ENCODE measurements around the gene RIMS1.
"Not testable (repeated sequence)": the region's sequence is repeated elsewhere in the genome, so short reads cannot be mapped to it uniquely, and the experiment has no call there.

The RIMS1 gene

DNA sequence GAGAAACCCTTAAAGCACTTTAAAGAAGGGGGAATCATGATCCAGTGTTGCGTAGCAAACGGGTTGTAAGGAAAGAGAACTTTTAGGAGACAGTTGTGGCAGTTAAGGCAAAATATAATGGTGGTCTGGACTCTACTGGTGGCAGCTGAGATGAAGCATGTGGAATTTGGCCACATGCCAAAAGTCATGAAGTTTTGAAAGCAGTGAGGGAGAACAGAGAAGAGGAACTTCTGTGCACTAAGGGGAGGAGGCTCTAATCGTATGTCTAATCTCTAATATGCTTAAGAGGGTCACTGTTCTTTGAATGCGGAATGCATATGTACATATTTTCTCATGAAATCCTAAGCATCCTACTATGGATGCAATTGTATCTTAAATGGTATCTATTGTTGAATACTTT, 91.5 kb downstream of the RIMS1 start:
- ATAC-seq, result no peak
- DNase-seq, result no peak

DNA sequence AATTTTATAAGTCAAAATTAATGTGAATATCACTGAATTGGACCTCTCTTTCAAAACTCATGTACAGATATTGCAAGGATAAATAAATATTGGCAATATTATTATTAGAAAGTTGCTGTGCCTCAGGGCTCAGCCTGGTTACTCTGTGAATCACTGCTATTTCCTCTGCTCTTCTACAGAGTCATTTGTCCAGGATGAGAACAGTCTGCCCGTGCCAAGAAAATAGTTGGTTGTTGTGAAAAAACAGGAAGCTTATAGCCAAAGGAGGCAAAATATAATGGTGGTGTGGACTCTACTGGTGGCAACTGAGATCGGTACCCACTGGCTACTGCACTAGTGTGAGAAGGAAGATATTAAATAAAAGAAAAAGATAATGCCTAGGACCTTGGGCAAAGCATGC, 93.6 kb downstream of the RIMS1 start:
- ATAC-seq (no peak), DNase-seq (no peak)

DNA sequence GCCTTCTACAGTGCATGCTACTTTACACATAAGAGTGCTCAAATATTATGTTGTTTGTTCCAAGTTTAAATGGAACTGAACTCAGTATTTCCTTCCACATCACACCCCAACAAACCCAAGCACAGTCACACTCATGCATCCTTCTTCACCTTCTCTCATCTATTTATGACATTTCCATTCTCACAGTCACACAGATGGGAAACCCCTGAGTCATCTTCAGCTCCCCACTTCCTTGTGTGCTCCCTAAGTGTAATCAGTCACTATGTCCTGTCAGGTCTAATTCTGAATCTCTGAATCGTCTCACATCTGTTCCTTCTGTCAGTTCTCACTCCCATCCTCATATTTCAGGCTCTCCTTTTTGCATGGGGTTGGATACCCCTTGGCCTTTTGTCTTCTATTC, 96.0 kb downstream of the RIMS1 start:
- DNase-seq (no peak), ATAC-seq (no peak)

DNA sequence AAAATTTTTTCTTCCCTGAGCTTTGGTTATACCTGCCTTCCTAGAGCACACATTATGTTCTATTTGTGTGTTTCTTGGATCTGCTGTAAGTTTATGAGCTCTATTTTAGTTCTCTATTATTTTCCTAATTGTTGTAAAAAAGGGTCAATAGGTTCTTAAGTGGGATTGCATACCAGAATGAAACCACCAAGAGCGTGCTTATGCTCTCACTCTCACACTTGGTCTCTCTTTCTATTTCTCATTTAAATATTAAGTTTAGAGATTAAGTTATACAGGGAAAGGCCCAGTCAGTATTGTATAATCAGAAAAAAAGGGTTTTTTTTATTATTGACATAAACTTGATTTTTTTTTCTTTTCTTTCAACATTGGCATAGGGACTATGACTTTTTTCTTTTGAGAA, 96.8 kb downstream of the RIMS1 start:
- ATAC-seq (no peak), DNase-seq (no peak)

DNA sequence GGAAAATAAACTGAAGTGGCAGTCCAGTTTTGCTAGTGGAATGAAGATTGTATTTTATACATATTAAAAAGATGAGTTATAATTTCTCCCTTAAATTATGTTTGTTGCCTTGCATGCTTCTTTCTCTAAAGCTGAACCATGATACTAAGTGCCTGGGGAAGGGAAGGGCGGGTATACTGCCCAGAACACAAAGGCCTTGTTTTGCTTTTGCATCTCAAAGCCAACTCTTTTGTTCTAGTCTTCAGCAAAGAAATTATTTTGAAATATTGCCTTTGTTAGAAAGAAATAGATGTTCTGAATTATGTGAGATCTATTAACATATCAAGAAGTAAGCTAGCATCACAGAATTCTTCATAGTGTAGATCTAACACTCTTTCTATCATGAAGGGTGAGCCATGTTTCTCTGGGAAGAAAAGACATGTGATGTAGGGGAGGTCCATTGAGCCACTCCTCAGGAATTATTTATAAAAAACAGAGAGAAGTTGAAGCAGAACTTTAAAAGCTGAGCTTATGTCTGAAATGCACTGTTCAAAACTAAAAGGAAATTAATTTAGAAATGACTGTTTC, 108.4 kb downstream of the RIMS1 start:
- DNase-seq, result no peak

DNA sequence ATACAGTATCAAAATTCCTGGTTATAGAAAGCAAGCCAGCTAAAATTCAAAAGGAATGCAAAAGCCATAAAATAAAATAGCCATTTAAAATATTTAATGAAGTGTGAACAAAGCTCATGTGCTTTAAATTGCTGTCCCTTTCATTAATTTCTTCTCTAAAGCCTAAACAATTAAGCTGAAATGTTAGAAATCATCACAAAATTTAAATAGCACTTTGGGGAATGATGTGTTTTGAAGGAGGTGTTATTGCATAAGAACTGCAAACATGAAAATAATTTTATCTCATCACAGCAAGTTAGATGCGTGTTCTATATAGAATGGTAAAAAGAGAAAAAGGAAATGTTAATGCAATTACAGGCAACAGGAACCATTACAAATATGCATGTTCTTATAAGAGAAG, 111.0 kb downstream of the RIMS1 start:
- ATAC-seq, result no peak
- no peak for DNase-seq

More for the DNA sequence above, 108.4 kb downstream of the RIMS1 start:
- ATAC-seq, result no peak

DNA sequence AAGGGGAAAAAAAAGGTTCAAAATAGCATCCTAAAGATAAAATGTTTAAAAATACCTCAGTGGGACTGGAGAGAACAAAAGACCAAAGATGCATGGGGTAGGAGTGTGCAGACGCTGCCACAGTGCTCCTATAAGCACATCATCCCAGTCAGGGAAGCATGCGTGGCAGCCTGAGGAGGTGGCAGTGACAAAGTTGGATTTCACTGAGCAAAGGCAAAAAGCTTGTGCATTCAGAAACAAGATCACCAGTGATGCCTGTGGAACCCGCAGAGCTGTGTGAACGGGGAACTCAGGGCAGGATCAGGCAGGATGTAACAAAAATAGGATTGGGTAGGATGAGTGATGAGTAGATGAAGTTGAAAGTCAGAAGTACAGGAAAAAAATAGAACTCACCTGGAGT, 116.1 kb downstream of the RIMS1 start:
- ATAC-seq (no peak), DNase-seq (no peak)

DNA sequence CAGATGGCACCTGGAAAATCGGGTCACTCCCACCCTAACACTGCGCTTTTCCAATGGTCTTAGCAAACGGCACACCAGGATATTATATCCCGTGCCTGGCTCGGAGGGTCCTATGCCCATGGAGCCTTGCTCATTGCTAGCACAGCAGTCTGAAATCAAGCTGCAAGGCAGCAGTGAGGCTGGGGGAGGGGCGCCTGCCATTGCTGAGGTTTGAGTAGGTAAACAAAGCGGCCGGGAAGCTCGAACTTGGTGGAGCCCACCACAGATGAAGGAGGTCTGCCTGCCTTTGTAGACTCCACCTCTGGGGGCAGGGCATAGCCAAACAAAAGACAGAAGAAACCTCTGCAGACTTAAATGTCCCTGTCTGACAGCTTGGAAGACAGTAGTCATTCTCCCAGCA, 120.2 kb downstream of the RIMS1 start:
- DNase-seq, ATAC-seq: not testable (repeated sequence)

DNA sequence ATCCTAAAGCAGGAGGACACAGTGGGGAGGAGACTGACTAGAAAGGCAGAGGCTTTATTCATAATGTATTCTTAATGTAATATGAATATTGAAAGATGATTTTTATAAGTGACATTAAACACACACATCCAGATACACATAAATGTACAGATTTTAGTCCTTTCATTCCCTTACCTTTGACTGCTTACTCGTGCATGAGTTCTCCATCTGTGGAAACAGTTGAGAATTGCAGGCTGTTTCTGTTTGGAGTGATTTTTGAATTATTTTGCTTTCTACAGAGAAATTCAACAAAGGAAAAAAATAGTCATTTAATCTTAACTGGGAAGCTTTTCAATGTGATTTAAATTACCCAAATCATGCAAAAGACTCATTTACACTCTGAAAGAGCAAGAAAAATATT, 136.5 kb downstream of the RIMS1 start:
- DNase-seq (no peak), ATAC-seq (no peak)

DNA sequence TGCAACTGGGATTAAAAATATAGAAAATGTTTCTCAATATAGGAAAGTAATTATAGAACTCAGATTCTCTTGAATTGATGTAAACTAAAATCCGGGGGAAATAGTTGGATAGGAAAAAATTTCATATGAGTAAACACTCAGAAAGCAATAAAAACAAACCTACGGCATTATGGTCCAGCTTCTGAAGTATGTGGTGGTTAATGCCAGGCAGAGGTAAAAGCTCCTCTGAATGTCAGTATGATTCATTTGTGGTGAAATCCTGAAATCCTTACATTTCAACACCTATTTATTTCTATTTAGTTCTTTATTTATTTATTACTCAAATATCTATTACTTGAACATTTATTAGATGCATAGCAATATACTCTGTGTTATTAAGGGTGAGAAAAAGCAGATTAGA, 145.1 kb downstream of the RIMS1 start:
- no peak for ATAC-seq
- no peak for DNase-seq

DNA sequence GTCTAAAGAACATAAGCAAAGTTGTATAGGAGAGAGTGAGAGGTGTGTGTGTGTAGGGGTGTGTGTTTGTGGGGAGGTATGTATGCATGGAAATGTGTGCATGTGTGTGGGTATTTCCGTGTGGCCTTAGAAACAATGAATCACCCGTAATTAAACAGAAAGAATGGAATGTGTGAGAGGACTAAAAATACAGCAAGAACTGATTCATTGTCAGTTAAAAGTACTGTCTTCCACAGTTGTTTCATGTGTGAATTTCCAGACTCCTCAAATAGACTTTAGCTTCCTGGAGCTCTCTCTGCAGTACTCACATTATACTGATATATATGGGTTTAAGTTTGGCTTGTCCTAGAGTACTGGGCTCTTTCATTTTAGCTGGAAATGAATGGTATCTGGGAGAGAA, 145.7 kb downstream of the RIMS1 start:
- ATAC-seq, result no peak
- DNase-seq, result no peak

DNA sequence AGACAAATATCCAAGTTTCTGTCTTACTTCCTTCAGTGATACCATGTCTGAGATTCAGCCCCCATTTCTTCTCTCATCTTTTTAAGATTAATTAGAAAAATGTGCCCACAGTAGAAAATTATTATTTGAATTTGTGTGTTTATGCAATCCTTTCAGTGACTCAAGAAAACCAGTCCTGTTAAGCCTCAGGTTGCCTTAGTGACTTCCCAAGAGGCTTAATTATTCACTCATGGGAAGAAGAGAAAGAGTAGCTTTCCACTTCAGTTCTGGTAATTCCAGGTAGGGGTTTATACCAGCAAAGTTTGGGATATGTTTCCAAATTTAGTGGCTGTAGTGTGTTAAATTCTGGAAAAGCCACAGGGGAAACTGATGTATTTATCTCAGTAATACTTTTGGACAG, 149.1 kb downstream of the RIMS1 start:
- no peak for DNase-seq
- no peak for ATAC-seq

DNA sequence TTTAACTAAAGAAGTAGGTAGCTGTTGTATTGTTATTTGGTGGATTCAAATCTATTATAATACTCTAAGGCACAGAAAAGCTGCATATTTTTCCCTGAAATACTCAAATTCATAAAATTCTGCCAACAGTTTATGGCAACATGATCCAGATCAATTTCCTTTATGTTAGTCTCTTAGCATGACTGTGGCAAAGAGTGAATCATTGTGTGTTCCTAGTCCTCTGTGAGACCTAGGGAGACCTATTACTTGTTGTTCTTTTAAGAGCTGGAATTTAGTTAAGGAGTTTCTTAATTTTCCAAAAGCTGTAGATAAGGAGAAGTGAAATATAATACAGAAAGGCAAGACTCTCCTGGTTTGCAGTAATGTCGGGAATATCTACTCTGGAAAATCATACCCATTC, 149.6 kb downstream of the RIMS1 start:
- no peak for DNase-seq
- ATAC-seq, result no peak

DNA sequence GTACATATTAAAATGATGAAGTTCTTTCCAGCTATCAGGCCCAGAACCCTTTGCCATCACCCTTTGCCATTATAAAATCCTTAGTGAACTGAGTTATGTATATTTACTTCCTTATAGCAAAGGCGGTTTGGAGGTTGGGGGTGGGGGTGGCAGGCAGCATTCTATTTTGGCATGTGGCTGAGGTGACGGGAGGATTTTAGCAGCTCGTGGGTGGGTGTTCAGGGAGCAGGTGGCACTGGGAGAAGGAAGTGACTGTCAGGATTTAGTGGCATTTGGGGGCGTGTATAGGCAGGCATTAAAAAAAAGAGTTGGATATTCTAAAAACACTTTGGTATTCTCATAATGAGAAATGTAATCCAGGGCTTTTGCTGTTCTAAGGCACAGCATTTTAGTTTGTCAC, 150.7 kb downstream of the RIMS1 start:
- no peak for DNase-seq
- ATAC-seq, result no peak

DNA sequence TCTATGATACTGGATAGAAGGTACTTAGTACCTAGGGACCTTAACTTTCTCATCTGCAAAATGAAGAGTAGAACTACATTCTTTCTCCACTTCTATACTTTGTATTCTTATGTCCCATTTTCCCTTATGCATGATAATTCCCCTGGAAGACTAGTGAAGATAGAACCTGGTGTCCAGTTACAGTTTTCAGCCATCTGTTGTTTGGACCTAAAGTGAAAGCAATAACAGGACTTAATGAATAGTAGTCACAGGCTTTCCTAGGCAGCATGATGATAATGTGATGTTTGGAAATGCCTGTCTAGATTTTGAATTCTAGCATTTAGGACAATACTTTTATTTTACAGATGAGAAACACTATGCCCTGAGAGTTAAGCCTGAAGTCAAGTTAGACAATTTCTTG, 153.8 kb downstream of the RIMS1 start:
- DNase-seq (no peak), ATAC-seq (no peak)

DNA sequence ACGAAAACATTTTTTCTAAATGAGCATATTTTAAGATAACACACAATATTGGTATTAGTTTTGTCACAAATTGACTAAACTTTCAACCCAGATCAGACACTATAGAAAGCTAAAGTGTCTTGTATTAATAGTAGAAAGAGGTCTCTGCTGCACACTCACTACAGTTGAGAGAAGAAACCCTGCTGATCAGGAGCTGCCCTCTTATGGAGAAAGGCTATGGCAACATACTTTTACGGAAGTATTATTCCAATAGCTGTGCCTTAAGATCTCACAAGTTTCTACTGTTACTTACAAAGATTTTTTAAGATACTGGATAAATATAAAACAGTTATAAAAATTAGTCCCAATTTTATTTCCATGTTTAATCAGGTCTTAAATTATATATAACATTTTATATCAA, 155.7 kb downstream of the RIMS1 start:
- ATAC-seq (no peak), DNase-seq (no peak)

DNA sequence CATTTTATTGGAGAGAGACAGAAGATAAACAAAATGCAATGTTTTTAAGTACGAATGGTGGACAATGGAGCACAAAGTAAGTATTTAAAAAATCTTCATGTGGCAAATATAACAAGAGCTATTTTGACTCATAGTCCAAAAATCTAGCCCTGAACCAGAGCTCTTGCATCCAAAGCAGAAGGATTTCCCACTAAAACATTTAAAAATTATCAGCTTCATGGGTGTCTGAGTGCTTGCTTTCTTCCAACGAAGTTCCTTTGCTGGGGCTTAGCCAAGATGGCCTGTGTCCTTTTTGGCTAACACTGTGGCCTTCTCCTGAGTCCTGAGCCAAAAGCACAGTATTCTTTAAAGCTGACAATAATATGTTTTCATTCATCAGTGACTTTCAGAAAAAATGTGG, 161.7 kb downstream of the RIMS1 start:
- no peak for DNase-seq
- ATAC-seq, result no peak

DNA sequence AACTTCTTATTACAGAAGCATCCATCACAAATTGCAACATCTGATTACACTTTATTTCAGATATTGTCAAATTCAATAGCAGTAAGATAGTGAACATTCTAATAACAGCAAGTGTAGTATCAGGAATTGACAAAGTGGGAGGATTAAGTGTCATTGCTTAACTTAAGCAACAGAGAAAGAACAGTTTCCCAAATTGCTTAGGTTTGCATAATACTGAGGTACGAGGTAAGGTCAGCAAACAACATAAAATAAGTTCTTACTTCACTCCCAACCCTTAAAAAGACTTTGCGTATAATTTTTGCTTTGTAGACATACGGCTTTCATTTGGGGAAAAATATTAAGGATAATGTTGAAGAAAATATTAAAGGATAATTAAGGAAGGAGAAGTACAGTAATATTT, 163.0 kb downstream of the RIMS1 start:
- ATAC-seq (no peak), DNase-seq (no peak)

DNA sequence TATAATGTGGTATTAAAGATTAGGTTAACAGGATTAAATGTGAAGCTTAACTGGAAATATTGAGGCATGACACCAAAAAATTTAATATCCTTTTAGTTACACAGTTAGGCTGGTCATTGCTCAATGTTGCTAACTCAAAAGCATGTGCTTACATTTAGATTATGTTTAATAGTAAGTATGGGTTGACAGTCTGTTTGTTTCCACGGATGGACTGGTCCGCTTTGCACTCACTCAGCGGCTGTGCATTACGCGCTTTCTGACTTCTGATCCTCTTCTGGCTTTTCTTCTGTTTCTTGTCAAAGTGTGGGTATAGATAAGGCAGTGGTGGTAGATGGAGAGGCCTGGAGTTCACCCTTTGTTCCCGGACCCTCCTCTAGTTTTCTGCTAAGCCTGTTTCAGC, 174.9 kb downstream of the RIMS1 start:
- no peak for ATAC-seq

DNA sequence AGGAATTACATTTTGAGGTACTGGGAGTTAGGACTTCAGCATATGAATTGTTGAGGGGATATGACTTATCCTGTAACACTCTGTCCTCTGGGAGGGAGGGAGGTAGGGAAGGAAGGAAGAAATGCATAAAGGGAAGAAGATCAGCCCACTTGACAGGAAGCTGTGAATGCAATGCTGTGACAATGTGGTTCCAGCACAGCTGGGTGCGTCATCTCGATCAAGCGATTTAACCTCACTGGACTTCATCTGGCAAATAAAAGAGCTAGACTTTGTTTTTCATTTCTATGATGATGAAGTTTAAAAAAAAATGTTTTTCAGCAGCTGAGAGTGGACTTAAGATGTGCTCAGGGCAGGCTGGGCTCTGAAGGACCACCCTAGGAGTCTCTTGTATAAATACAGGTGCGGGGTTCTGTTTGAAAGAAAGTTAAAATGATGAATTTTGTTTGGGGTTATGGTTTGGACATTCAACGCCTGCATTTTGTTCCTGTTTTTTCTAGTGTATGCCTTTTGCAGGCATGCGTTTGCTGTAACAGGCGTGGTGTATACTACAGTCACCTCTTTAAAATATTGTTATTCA, 178.1 kb downstream of the RIMS1 start:
- ATAC-seq (no peak), DNase-seq (no peak)

More for the DNA sequence above, 174.9 kb downstream of the RIMS1 start:
- DNase-seq, result no peak

DNA sequence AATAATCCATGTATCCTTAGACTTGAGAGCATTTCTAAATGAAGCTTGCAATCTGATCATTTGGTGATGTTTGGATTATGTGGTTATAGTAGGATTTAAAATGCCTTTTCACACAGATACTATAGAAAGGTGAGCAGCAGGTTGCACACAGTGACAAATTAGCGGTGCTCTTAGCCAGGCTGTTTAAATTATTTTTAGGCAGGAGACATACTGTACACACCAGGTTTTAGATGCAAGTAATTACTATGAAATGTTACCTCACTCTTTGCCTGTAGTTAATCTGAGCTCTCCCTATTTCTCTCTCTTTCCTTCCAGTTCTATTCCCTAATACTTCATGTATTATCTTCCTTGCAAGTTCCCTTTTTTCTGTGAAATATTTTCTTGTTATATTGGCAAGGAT, 191.7 kb downstream of the RIMS1 start:
- no peak for ATAC-seq
- no peak for DNase-seq

DNA sequence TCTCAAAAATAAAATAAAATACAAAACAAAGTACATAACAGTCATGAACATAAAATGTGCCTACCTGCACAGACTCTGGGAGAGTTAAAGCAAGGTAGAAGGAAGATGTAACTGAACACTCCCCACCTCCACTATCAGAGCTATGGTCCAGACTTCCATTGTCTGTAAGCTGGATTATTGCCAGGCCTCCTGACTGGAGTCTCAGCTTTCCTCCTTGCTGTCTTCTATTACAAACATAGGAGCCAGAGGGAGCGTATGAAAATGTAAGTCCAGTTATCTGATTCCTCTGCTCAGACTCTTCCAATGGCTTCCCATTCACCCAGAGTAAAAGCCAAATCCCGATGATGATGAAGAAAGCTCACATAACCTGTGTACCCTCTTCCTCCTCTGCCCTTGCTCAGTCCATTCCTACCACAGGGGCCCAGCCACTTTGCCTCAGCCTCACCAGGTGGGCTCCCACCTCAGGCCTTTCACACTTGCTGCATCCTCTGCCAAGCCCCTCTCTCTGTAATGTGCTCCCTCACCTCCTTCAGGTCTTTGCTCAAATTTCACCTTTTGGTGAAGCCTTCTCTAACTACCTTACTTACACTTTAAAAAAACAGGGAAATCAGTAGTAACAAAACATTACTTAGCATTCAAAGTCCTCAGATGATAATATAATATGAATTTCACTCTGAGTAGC, 194.1 kb downstream of the RIMS1 start:
- DNase-seq (no peak), ATAC-seq (peak; percentile 14)

DNA sequence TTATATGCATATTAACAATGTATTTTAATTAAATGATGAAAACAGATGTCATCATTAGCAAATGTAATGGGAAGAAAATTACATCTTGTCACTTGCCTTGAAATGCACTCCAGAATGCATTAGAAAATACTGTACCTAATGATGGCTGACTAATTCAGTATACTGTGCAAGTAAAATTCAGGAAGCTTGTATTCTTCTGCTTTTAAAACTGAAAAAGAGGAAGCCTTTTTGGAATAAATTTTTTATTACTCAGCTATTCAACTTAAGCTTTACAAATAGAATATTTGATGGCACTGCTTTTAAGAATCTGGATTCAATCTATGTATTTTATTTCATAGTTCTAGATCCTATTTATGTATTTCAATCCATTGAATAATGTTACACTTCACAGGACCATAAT, 195.5 kb downstream of the RIMS1 start:
- no peak for ATAC-seq
- no peak for DNase-seq

DNA sequence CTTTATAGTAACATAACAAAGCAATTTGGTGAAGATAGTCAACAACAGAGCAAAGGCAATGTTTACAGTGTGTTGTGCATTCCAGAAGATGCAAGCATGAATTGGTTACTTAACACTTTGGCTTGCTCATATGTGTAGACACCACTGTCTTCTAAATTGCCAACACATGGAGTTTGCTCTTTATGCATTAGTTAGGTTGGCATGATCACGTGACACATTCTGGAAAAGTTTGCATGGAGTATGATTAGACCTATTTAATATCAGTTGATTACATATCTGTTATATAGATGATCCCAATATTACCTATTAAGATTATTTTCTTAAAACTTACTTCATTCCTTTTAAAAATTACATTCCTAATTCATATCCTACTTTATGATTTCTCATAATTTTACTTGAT, 197.6 kb downstream of the RIMS1 start:
- no peak for DNase-seq
- ATAC-seq, result no peak

All from stimulated activated naive CD8-positive, alpha-beta T cell treated with anti-CD3 and anti-CD28 coated beads, Interleukin-15, Interleukin-2, amounts not matched to agents 100 U/mL and 50 U/mL, for 24 hours (primary cell).